Nucleus accumbens (tissue), 56 donors: ENCODE data around the gene TIMM8A.
"Not testable (repeated sequence)": the region's sequence is repeated elsewhere in the genome, so short reads cannot be mapped to it uniquely, and the experiment has no call there.

Experiments used
- DNase-seq, 56 donors: peaks; one replicate each; lab custom pipeline; 2025; lab: John Stamatoyannopoulos, UW

The TIMM8A gene

DNA sequence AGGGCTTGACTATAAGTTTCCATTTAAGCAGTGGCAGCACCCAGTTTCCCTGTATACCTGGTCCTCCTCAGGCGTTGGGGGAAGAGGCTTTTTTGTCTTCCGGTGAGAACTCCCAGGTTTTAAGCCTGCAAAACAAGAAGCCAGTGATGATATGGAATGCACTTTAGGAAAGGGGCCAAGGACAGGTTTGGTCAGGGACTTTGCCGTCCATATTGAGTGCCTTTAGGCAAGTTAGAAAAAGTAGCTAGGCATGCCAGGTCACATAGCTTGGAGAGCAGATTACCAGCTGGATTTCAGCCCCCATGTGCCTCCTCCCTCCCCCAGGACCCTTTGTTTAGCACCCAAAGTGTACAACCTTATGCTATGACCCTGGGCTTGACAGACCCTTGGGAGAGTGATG lies 13.6 kb upstream of the TIMM8A start:
- DNase-seq: no peak

DNA sequence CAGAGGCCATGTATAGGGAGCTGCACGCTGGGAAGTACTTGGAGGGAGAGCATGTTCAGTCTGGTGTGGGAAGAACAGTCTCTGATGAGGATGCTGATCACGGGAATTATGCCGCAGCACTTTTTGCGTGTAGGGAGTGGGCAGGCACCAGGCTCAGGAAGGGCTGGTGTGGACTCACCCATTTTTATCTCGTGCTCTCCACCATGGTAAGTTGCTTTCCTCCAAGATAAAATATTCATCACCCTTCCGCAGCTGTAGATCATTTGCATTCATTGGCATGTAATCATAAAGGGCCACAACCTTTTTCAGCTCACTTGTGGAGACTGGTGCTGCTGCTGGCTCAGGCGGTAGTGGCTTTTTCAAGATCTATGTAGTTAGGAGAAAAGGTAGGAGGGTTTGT lies 11.8 kb upstream of the TIMM8A start:
- DNase-seq: no peak

DNA sequence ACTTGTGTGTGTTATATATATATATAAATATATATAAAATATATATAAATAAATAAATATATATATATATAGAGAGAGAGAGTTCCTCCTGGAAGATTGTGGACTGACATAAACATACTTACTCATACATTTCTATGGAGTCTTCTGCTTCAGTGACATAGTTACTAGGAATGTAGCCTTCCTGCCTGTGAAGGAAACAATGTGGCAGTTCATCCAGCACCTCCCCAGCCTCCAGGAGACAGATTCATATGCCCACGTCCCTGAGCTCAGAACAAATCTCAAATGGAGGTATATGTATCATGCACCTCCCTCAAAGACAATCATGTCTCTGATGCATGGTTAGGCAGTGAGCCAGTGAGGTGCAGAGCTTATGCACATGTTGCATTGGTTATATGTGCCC lies 11.4 kb upstream of the TIMM8A start:
- DNase-seq: no peak

DNA sequence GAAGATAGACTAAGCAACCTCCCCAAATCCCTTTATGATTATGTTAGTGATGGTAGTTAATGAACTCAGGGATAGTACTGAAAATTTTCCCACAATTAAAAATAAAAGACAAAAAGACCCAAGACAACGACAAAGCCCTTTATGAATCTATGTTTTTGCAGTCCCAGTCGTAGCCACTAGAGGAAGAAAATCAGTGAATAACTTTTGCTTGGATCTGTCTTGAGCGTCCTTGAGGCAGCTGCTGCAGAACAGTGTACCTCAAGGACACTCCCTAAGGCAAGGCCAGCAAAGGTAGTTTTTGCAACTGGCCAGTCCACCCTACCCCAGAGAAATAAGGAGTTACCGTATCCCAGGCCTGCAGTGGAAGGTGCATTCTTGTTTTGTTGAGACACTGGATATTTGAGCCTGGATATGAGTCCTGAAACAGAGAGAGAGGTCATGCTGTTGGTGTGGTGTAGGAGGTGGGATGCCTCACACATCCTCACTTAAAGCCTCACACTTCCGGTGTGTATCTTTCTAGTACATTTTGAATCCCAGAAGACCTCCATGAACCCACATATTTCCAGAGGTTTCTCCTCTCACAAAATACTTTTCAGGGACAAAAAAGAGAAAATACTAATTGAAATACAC lies 8.7 kb upstream of the TIMM8A start:
- DNase-seq: no peak

DNA sequence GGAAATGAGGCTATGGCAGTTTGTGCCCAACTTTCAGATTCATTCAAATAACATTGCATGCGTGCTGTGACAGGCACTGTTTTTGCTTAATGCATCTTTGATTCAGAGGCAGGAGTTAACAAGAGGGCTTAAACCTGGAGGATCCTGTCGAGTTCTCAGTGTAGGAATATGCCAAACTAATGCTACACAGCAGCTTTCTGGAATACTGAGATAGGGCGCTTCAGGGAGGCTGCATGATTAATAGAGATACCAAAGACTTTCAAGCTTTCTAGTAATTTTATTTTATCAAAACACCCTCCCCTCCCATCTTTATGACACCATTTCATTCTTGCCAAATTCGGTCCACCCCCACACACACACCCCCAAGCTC lies 636 bp upstream of the TIMM8A start:
- no peak for DNase-seq

DNA sequence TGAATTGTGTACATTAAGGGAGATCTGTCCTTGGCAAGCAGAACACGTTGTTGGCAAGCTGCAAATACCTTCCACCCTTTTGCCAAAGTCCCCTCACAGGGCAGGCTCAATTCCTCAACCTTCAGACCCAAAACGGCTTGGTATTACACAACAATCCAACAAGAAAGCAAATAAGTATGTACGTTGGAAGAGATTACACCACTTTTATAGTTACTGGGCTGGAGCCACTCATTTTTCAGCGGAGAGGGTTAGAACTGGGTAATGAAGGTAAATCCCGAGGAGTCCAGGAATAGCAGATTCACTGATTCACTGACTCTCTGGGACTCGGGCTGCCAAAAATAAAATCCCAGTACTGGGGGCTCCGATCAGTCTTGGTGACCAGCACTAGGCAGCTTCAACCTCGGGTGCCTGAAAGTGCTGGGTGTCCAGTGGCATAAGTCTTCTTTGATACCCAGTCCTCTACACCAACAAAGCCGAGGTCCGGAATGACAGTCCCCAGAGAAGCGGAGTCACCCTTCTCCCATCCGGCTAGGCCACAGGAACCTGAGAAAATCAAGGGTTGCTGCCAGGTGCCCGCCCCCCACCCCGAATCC lies 587 bp downstream of the TIMM8A start:
- DNase-seq: peak in 8 of 56 donors; percentile 8 to 49 (median 22)

DNA sequence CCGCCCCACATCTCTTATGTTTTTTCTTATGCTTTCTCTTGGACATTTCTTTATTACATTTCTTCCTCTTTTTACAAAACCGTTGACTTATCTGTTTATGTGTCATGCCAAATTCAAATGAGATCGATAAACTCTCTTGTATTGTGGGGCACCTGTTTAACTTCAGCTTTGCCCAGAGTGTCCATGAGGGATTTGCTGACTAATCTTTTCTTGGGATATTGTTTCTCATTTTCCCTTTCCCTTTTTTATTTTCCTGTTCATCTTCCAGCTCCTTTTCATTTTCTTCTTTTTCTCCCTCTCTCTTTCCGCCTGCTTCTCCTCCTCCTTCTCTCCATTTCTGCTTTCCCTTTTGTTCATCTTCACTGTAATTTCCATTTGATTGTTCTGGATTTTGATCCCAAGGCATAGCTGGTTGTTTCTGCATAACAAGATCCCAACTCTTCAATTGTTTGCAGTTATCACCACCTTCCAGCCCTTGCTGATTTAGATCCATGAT lies 10.7 kb downstream of the TIMM8A start:
- no peak for DNase-seq

DNA sequence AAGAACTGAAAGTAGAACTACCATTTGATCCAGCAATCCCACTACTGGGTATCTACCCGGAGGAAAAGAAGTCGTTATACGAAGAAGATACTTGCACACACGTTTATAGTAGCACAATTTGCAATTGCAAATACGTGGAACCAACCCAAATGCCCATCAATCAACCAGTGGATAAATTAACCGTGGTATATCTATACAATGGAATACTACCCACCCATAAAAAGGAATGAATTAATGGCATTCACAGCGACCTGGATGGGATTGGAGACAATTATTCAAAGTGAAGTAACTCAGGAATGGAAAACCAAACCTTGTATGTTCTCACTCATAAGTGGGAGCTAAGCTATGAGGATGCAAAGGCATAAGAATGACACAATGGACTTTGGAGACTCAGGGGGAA lies 14.2 kb downstream of the TIMM8A start:
- not testable (repeated sequence) for DNase-seq

DNA sequence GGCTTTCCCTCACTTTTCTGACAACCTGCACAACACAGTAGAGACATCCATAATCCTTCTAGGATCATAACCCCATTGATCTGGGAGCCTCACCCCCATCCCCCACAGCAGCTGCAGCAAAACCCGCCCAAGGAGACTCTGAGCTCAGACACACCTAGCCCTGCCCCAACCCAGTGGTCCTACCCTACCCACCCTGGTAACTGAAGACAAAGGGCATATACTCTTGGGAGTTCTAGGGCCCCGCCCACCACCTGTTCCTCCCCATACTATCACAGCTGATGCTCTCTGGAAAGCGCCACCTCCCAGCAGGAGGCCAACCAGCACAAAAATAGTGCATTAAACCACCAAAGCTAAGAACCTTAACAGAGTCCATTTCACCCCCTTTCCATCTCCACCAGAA lies 21.9 kb downstream of the TIMM8A start:
- not testable (repeated sequence) for DNase-seq

DNA sequence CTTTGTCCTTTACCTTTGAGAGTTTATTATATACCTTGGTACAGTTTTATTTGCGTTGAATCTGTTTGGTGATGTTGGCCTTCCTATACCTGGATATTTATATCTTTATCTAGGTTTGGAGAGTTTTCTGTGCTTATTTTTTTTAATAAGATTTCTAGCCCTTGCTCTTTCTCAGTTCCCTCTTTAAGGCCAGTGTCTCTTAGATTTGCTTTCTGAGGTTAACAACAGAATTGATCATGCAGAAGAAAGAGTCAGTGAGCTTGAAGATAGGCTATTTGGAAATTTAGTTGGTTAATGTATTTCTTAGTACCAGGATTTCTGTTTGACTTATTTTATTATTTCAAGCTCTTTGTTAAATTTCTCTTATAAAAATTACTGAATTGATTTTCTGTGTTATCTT lies 44.8 kb downstream of the TIMM8A start:
- no peak for DNase-seq
